Suprapubic skin (tissue), 4 donors: ENCODE measurements around the gene USP32.

ENCODE experiments used
- EP300 ChIP-seq: sonication (generic); formaldehyde crosslinking; IDR thresholded peaks from one replicate; pipeline ENCODE4 v1.6.1; 2017; ENCODE audit warnings: antibody characterized with exemption
- POLR2A ChIP-seq, 2 donors: fragments of 450-650 bp; IDR thresholded peaks; one replicate each; pipeline ENCODE4 v1.6.1; 2017; ENCODE audit warnings: antibody characterized with exemption in 2 of 2, mild to moderate bottlenecking in 2 of 2, moderate library complexity in 2 of 2
- POLR2AphosphoS5 ChIP-seq, 3 donors: sonication (generic); formaldehyde crosslinking; IDR thresholded peaks; one replicate each; pipeline ENCODE4 v1.6.1; 2017; ENCODE audit warnings: antibody characterized with exemption in 3 of 3
- TF ChIP-seq, protein P1 (sequence below), 2 donors: fragments of 200-600 bp in 1 of 2; fragments of 450-650 bp in 1 of 2; sonication (generic) in 1 of 2; IDR thresholded peaks; one replicate each; pipeline ENCODE4 v1.5.1; 2016 to 2019; ENCODE audit warnings: antibody characterized with exemption in 2 of 2, mild to moderate bottlenecking in 1 of 2, moderate library complexity in 1 of 2

DNA sequence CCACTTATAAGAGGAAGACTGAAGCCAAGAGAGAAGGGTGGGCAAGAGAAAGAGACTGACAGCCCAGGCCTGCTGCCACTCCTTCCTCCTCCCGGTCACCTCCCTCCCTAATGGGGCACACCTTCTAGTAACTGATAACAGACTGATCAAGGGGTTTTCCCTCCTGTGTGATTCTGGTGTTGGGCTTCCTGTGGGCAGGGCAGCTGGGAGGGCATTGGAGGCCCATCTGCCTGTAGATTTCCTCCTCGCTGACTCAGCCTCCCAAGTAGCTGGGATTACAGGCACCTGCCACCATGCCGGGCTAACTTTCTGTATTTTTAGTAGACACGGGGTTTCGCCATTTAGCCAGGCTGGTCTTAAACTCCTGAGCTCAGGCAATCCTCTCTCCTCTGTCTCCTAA lies 226.0 kb downstream of the USP32 start:
- TF ChIP-seq, protein P1, sequence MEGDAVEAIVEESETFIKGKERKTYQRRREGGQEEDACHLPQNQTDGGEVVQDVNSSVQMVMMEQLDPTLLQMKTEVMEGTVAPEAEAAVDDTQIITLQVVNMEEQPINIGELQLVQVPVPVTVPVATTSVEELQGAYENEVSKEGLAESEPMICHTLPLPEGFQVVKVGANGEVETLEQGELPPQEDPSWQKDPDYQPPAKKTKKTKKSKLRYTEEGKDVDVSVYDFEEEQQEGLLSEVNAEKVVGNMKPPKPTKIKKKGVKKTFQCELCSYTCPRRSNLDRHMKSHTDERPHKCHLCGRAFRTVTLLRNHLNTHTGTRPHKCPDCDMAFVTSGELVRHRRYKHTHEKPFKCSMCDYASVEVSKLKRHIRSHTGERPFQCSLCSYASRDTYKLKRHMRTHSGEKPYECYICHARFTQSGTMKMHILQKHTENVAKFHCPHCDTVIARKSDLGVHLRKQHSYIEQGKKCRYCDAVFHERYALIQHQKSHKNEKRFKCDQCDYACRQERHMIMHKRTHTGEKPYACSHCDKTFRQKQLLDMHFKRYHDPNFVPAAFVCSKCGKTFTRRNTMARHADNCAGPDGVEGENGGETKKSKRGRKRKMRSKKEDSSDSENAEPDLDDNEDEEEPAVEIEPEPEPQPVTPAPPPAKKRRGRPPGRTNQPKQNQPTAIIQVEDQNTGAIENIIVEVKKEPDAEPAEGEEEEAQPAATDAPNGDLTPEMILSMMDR (IDR thresholded peaks at IDR 0.05), result no peak
- TF ChIP-seq EP300 (no peak), POLR2AphosphoS5 (IDR thresholded peaks at IDR 0.05) (no peak), POLR2A (IDR thresholded peaks at IDR 0.05) (no peak)
